ENCODE data around the gene SHC4.
A peak's percentile ranks its signal among the peaks of the same experiment; 100 is the strongest.

Gene SHC4

DNA sequence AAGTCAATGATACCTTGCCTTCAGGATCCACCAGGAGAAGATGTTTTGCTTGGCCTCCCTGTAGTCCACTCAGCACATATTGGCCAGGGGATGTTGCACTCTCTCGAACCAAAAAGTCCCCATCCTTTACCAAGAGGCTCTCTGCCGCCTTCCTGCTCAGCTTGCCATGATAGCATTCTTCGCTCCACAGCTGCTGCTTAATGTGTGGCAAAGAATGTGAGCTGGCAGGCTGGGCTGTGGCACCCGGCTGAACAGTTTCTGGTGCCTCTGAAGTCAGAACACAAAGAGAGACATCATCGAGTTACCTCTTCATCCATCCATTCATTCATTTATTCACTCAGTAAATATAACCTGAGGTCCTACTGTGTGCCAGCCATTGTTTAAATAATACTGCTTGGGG lies 129.0 kb downstream of the SHC4 start:
- DNase-seq: no peak

DNA sequence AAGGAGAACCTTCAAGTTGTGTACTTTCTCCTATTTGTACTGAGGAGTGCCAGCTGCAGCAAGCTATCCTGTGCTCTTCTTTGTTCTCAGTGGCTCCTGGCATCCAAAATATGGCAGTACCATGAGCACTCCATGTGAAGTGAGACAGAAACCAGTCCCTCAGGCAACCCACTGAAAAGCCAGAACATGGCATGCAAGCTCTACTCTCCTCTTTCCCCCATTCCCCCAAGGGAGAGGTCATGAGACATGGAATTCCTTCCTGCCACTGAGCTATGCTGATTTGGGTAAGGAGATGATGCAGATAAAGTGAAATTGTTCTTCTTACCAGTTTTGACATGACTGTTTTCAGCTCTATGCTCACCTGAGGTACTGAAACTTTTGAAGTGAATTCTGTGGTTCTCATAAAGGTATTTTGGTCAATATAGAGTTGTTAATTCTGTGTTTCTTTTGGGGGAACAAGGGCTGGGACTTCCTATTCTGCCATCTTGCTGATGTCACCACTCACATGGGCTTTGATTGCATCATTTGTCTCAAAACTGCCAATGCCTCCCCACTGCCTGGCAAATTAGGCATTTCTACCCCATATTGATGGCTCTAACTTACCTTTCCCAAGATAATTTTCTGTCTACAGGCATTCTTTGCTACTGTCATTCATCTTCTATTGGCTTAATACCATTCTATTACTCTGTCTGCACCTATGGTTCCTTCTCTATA lies 130.0 kb downstream of the SHC4 start:
- DNase-seq: no peak

- DNase-seq: no peak
Observed at GRCh38 chr15:48832648-48833047, 131.1 kb downstream of the SHC4 start.

- no peak for DNase-seq
Observed at GRCh38 chr15:48828906-48829305, 134.8 kb downstream of the SHC4 start.

- no peak for DNase-seq
Observed at GRCh38 chr15:48828471-48828870, 135.2 kb downstream of the SHC4 start.

GRCh38 chr15:48825075-48825474 lies 138.6 kb downstream of the SHC4 start:
- no peak for DNase-seq

DNA sequence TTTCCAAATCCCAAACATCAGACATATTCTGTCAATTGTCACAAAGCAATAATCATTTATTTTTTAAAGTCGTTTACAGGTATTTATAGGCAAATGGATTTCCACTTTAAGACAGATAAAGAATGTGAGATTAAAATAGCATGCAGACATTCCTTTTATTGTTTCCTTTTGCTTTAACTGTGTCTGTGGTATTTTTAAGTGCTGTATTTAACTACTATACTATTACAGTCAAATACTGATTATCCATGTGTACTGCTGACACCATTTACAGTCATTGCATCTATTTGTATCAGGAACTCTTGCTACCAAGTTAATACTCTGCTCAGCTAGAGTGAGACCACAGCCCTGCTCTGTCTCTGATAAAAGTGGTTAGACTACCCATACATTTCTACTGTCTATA lies 140.0 kb downstream of the SHC4 start:
- no peak for DNase-seq

- DNase-seq: no peak
Observed at GRCh38 chr15:48823237-48823636, 140.5 kb downstream of the SHC4 start.

DNA sequence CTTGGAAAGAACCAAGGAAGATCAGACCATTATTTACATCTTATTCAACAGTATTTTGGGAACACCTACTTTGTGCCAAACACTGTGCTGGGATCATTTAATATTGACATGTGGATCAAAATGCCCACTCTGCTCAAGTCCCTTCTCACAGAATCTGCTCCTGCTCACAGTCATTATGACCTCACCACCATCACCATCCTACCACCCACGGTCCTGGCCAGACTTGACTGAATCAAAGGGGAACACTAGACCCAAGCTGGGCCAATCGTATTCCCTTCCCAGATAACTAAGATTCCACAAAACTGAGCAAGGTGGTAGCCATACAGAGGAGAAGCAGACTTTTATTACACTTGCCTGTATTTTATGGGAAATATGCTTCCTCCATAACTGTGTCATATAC lies 149.4 kb downstream of the SHC4 start:
- peak; percentile 33 to 39 for DNase-seq

- DNase-seq: no peak
Observed at GRCh38 chr15:48811325-48811958, 152.3 kb downstream of the SHC4 start.

- DNase-seq: peak; percentile 98 to 99
Observed at GRCh38 chr15:48810414-48811324, 153.1 kb downstream of the SHC4 start, which contains the start of gene CEP152. Gene CEP152 (minus strand): TSS chr15:48811069. CDS start chr15:48805649, 5,420 bp downstream.

DNA sequence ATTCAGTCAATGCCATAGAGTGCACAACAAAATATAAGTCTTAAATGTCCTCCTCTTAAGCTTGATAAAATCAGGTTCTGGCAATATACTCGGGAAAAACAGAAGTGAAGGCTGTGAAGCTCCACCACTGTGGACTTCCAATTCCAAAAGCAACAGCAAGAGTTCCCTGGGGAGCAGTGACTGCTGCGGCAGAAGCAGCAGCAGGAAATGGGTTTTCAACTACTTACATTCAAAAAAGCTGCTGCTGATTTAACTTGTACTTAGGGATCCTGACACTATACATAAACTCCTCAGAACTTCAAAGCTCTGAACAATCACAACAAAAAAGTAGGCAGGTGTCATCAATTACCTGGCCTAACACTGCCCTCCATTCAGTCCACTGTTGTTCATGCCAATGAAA lies 157.6 kb downstream of the SHC4 start:
- no peak for DNase-seq

DNA sequence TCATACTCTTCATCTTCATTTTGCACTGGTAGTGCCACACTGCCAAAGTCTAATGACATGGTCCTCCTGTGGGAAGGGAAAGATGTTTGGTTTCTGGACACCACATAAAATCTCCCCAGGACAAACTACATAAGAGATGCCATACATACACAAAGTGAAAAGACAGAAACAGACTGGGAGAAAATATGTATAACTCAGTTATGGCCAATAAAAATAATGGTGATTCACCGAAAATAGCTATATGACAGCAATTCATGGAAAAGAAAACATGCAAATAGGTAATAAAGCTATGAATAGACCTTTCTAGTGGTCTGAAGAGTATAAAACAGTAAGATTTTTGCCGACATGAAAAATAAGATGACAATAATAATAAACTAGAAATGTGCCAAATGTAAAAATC lies 158.1 kb downstream of the SHC4 start:
- no peak for DNase-seq

- DNase-seq: no peak
Observed at GRCh38 chr15:48803877-48804276, 159.8 kb downstream of the SHC4 start.

DNA sequence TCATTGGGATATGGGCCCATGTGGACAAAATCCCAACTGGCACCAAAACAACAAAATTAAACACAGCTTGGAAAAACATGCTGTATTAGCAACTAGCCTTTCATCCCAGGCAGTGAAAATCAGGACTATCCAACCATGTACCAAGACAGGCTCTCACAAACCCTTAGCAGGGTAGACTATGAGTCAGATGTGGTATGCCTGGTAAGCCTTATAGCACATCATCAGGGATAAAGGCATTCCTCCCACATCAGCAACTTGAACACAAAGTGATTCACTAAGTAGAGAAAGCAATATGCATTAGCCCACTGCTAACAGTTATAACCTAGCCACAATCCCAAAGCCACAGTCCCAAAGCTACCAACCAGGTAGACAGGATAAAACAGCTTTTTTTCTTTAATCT lies 160.9 kb downstream of the SHC4 start:
- peak in 1 of 2 donors; percentile 2 for DNase-seq

- no peak for DNase-seq
Observed at GRCh38 chr15:48802257-48802656, 161.5 kb downstream of the SHC4 start.

DNA sequence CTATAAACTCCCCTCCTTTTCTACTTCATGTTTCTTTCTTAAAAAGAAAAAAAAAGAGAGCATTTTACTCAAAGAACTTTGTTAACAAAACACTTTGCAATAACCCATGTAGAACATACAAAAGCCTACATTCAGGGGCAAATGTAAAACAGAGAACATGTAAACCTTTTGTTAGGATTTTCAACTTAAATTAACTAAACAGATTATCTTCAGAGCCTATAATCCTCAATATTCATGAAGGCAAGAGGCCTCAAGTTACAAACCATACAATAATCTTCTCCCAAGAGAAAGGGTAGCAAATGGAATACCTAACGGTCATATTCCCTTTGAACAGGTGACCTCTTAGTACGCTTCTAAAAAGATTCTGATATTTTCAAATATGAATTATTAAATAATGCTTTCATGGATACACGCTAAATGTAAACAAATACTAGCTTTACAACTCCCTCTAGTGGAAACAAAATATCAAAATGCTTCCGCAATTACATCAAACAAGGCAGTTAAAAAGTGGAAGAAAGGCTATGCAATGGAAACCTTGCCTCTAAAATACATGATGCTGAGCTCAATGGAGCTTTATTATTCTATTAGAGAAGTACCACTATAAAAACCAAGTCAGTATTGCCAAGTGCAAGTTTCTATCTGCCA lies 162.8 kb downstream of the SHC4 start:
- peak; percentile 34 to 73 for DNase-seq

DNA sequence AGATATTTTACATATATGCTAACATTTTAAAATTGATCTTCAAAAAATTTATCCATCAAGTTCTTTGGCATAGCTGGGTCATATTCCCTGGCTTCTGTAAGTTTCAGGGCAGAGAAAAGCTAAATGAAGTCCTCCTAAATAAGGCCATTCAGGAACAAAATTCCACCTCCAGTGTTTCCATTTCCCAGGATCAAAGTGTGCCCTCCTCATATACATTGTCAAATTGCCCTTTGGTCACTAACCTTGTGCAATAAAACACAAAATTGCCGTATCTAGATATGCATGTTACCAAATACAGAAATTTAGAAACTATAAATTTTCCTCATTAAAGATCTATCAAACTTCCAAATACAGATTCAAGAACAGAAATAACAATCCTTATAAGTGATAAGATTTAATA lies 163.5 kb downstream of the SHC4 start:
- no peak for DNase-seq

DNA sequence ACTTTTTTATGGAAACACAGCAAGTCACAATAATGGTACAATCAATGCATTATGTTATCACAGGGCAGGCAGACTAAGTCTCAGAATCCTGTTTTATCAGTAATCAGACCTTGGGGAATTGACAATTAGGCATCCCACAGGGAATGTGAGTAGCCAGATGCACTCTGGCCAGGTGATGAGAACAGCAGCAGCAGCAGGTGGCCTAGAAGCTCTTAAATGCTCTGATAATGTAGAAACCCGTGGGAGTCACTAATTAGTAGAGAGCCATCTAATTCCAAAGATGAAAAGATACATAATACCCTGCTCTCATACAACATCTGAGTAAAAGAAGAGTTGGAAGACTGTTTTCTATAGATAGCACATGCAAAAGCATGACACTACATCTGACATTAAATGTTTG lies 165.4 kb downstream of the SHC4 start:
- DNase-seq: no peak

GRCh38 chr15:48796930-48797329 lies 166.8 kb downstream of the SHC4 start:
- DNase-seq: no peak

DNA sequence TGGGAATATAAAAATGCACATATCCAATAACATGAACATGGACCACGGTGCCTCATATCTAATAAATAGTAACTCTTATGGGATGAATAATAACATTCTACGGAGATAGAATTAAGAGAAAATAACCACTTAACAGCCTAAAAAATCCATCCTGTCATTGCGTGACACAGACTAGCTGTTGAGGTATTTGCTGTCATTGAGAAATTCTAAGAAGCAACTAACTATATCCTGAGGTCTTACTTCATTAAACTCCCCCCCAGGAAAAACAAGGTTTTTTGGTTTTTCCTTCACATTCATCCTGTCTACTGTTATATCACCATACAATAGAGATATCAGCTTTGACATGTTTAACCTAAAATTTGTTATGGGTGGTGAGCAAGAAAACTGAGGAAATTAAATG lies 167.2 kb downstream of the SHC4 start:
- no peak for DNase-seq

GRCh38 chr15:48795901-48796300 lies 167.8 kb downstream of the SHC4 start:
- DNase-seq: no peak

GRCh38 chr15:48794697-48795134 lies 169.0 kb downstream of the SHC4 start:
- DNase-seq: peak; percentile 68 to 70

All from inflammatory macrophage treated with lipopolysaccharide for 1 hour (primary cell).